Midbrain (tissue), 1 donor: Measurements from ENCODE around the gene SYT11.
A peak's percentile ranks its signal among the peaks of the same experiment; 100 is the strongest.
"Not testable (repeated sequence)": the region's sequence is repeated elsewhere in the genome, so short reads cannot be mapped to it uniquely, and the experiment has no call there.

Source experiments
- DNase-seq: peaks from one replicate; lab custom pipeline; 2025; lab: John Stamatoyannopoulos, UW

The SYT11 gene

GRCh38 chr1:155859234-155859829 is at the start of gene SYT11:
Gene SYT11, plus strand, starts transcription at chr1:155859567. Its CDS starts 195 bp downstream, at chr1:155859762.
- DNase-seq: peak; percentile 98

GRCh38 chr1:155812878-155813277 is 46.5 kb upstream of the SYT11 start:
- no peak for DNase-seq

- no peak for DNase-seq
Observed at GRCh38 chr1:155813672-155814071, 45.7 kb upstream of the SYT11 start.

GRCh38 chr1:155816351-155816750 is 43.0 kb upstream of the SYT11 start:
- DNase-seq: no peak

GRCh38 chr1:155827450-155827849 is 31.9 kb upstream of the SYT11 start:
- DNase-seq: no peak

- no peak for DNase-seq
Observed at GRCh38 chr1:155831279-155831976, 27.9 kb upstream of the SYT11 start.

GRCh38 chr1:155833665-155834295 is 25.6 kb upstream of the SYT11 start:
- no peak for DNase-seq

- DNase-seq: no peak
Observed at GRCh38 chr1:155834296-155834926, 25.0 kb upstream of the SYT11 start.

GRCh38 chr1:155834927-155835399 is 24.4 kb upstream of the SYT11 start:
- DNase-seq: not testable (repeated sequence)

- DNase-seq: no peak
Observed at GRCh38 chr1:155835548-155835947, 23.8 kb upstream of the SYT11 start.

GRCh38 chr1:155840386-155840785 is 19.0 kb upstream of the SYT11 start:
- no peak for DNase-seq

GRCh38 chr1:155844860-155845421 is 14.4 kb upstream of the SYT11 start:
- no peak for DNase-seq

GRCh38 chr1:155847823-155848529 is 11.4 kb upstream of the SYT11 start:
- DNase-seq: no peak

- no peak for DNase-seq
Observed at GRCh38 chr1:155850345-155850744, 9.0 kb upstream of the SYT11 start.

GRCh38 chr1:155856257-155856974 is 3.0 kb upstream of the SYT11 start:
- no peak for DNase-seq

- peak; percentile 94 for DNase-seq
Observed at GRCh38 chr1:155856975-155857930, 2.1 kb upstream of the SYT11 start, which contains the start of gene GON4L. Gene GON4L, minus strand, starts transcription at chr1:155857214. Its CDS starts 3,434 bp downstream, at chr1:155853780.

GRCh38 chr1:155858800-155859233 is 550 bp upstream of the SYT11 start:
- no peak for DNase-seq

GRCh38 chr1:155859881-155860871 is 809 bp downstream of the SYT11 start:
- DNase-seq: peak; percentile 95
